NCI-H524 (cell line): ENCODE data around the gene NPTX1.

Source experiments
- DNase-seq, 2 experiments: peaks; one replicate each; lab custom pipeline; 2025; lab: John Stamatoyannopoulos, UW

NPTX1 gene

DNA sequence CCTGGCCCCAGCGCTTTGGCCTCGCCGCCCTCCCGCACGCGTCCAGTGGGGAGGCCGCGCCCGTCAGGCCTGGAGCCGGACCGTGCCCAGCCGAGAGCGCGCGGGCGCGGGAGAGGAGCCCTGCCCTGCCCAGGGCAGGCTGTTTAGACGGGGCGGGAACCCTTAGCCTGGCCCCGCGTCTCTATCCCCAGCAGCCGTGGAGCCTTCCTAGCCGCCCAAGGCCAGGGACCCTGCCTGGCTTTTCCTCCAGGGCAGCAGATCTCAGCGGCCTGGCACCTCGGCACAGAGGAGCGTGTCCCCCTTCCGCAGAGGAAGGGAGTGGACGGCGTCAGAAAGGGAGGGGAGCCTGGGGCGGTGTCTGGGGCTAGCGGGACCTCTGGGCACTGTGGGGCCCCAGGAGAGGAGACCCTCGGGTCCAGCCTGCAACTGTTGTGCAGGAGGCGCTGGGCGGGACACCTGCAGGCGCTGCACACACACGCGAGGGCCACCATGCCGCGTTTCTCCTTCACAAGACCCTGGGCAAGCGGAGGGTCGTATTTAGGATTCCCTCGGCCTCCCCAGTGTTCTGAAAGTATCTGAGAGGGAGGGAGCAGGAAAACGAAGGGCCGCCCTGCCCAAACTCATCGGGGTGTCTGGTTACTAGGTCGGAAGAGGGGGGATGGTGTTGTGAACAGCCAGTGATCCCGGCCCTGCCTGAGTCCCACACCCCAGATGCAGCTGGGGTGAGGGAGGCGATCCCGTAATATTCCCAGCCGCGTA lies 2.3 kb upstream of the NPTX1 start:
- peak in 1 of 2 experiments; percentile 25 for DNase-seq

DNA sequence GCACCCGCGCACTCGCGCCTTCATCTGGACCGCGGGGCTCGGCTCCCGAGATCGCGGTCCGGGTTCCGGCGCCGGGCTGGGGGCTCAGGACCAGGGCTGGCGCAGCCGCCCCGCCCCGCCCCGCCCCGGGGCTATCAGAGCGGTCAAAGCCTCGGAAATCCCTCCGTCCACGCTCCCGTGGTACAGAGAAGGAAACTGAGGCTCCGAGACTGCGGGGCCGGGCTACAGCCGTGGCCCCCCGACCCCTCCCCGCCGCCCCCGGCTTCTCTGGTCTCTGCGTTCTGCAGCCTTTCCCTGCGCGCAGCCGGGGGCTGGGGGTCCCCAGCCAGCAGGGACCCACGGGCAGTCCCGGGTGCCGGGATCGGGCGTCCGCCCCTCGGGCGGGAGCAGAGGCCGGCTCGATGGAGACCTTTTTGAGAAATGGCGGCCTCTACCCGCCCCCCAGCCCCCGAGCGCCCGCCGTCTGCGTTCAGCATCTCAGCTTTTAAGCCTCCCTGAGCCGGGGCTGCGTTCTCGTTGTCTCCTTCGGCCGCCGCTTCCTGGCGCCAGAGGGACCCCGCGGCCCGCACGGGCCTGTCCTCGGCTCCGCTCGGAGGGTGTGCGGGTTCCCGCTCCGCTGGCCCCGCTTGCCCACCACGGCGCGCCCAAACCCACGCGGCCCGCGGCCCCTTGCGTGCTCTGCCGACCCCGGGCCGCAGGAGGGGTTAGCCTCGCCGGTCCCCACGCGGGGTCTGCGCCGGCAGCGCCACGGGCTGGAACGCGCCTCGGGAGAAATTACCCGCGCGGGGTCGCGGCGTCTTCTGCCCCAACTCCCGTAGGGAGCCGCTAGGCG lies 1.5 kb upstream of the NPTX1 start:
- DNase-seq = peak; percentile 77 to 90

DNA sequence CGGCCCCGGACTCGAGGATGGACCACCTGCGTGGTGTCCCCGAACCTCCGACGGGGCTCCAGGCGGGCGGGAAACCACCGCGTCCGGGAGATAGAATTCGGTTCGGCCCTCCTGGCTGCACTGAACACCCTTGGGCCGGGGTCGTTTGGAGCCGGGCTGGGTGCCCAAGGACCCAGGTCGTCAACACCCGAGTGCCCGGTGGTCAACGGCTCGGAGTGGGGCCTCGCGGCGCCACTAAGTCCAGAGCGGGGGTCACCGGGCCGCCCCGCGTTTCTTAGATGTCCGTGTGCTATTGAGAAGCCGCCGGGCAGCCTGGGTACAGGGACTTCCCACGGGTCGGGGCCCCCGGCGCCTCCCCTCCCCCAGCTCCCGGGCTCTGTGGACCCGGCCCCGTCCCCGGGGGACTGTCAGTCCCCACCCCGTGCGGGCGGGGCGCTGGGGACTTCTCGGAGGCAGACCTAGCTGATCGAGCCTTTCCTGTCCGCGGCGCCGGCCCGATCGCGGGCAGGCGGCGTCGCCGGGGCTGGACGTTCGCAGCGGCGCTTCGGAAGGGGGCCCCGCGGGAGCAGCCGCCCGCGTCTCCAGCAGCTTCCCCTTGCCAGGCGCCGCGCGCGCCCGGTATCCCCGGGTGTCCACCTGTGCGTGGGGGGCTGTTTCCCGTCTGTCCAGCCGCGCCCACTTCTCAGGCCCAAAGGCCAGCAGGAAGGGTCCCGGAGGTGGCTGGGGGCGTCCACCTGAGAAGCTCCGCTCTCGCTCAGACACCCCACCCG lies 655 bp upstream of the NPTX1 start:
- peak in 1 of 2 experiments; percentile 65 for DNase-seq

DNA sequence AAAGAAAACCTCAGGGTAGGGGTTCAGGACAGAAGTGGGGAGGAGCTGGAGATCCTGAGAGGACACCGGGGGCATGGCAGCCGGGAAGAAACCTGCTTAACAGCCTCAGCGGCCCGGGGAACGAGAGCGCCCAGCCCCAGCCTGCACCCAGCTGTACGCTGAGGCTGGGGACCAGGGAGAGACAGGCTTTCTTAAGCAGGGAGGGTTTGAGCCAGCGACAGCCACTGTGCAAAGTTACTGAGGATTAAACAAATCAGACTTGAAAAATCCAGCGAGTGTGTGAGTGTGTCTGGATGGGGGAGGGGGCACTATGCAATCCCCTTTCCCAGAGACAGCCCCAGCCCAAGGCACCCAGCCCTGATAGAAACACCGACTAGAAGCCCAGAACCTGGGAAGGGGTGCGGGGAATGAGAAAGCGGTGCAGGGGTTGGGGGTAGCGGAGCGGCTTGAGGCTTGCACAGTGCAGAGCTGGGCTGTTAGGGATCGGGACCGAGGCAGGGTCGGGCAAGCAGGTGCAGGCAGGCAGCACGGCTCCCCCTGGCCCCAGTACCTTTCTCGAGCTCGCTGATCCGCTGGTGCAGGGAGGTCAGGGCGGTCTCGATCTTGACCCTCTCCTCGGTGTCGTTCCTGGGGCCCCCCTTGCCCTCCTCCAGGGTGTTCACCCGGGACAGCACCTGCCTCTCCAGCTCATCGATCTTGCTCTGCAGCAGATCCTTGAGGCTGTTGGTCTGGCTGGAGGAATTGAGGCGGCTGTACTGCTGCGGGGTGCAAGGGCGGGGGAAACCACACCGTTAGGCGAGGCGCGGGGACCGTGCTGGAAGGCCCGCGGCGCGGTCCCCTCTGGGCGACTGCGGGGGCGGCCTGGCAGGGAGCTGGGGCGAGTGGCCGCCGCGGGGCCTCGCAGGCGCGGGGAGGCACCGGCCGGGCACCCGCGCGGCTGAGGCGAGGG lies 1.2 kb downstream of the NPTX1 start:
- peak; percentile 76 to 83 for DNase-seq

DNA sequence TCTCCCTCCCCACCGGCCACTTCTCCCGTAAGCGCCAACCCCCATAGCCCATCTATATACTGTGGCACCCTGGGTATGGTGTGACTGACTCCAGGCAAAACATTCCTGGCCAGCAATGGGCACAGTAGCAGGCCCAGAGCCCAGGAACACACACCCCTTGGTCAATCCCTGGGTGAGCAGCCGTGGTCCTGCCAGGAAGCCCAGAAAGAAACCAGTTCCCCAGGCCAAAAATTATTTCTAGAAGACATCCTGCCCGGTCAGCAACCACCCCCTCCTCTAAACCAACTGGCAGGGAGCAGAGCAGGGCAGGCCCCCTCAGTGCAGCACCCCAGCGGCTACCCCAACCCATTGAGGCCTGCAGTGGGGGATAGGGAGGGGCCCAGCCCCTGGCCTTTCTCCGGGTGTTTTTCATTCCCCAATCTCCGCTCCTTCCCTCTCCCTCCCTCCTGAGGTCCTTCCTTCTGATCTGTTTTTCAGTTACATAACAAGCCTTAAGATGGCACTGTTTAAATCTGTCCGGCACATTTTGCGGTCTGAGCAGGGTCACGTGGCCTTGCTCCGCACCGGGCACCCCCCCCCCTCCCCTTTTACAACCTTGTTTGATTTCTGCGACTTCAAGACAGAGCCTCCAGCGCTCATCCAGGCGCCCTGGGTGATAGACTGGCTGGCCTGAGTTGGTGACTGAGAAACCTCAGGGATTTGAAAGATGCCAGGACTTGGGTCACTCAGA lies 2.0 kb downstream of the NPTX1 start:
- peak; percentile 83 to 84 for DNase-seq

DNA sequence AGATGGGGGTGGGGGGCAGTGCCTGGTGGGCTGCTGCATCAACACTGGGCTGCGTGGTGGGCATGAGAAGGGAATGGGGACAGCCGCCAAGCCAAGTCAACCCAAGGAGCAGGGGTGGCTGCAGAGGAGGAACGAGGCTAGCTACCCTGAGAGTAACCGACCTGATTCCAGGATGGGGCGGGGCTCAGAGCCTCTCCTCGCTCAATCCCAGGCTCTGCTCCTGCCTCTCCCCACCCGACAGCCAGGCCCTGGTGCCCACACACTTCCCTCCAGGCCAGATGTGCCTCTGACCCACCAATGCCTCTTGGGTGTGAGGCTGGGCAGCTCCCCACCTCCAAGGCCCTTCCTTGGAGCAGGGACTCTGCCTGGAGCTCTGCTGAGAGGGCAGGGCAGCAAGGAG lies 2.7 kb downstream of the NPTX1 start:
- DNase-seq = no peak

DNA sequence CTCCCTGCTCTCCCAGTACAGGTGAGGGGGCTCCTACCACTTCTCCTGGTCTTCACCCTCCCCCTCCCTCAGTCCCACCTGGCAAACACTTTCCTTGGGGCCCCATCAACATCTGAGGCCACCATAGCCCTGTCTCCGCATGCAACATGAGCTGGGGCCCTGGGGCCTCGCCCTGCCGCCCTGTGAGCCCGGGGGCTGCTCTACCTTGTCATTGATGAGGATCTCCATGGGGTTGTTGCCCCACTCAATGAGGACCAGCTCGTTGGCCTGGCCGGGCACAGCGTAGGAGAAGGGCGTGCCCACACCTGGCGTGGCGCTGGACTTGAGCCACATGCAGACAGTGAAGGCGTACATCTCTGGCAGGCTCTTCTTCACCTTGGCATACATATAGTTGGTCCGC lies 3.4 kb downstream of the NPTX1 start:
- DNase-seq = no peak

DNA sequence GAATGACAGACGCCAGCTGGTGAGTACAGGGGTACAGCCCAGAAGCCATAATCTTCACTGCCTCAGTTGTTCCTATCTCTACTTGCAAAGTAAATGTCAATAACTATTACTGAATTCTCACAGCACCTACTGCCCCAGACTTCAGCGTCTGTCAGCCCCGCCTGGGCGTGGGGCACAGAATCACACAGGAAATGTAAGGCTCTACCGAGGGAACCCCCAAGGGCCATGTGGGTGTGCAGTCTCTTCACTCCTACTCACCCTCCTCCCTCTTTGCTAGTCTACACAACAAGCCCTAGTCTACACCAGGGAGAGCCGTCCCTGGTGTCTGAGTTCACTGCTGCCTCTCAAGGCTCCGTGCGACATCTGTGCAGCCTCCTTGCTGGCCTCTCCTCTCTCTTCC lies 4.5 kb downstream of the NPTX1 start:
- DNase-seq = no peak

DNA sequence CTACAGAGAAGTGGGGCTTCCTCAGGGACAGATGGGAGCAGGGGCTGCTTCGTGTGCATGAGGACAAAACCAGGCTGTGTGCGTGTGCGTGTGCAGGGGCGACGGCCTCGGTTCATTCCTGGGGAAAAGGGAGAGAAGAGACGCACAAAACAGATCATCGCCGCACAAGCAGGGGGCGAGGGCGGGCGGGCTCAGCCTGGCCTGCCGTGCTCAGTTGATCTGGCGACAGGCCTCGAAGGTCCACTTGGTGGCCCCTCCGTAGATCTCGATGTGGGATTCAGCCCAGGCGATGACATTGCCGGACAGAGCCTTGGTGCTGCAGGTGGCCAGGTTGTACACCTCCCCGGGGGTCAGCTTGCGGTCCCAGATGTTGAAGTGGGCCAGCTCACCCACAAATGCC lies 5.8 kb downstream of the NPTX1 start:
- no peak for DNase-seq

DNA sequence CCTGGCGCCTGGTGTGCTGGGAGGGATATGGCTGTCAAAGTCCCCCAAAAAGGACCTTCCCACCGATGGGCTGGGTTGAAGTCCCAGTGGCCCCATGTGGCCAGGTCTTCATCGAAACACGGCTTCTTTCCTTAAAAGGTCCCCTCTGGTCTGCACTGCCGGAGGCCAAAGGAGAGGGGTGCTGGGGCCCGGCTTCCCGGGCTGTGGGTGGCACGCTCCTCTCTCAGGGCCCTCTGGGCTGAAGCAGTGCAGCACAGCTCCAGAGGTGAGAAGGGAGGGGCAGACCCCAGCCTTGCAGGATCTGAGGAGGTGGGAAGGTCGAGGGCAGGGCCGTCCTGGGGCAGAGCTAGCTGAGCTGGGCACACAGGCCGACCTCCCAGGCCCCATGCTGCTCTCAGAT lies 6.7 kb downstream of the NPTX1 start:
- no peak for DNase-seq

DNA sequence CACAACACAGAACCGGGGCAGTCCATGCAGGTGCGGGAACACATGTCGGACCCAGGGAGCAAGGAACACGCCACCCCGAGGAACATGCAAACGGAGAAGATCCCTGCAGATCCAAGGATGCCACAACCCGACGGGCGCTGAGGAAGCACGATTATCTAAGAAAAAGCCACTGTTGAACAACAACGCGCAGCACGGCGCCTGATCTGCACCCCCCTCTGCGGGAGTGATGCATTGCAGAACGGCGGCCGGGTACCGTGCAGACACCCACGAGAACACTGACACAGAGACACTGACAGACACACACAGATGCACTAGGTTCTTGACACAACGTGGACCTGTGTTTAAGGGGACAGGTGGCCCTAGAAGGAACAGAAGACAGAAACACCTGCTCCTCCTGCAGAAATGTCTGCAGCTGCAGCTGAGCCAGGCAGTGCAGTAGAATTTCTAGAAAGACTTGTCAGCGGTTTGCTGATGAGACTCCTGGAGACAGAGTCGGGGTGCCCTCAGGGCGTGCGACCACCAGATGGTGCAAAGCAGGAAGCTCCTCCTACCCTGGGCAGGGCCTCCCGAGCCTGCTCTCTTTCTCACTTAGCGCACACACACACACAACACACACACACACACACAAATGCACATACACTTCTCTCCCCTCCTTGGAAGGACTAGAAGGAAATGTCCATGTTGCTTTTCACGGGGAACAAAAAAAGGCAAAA lies 7.5 kb downstream of the NPTX1 start:
- peak in 1 of 2 experiments; percentile 61 for DNase-seq

DNA sequence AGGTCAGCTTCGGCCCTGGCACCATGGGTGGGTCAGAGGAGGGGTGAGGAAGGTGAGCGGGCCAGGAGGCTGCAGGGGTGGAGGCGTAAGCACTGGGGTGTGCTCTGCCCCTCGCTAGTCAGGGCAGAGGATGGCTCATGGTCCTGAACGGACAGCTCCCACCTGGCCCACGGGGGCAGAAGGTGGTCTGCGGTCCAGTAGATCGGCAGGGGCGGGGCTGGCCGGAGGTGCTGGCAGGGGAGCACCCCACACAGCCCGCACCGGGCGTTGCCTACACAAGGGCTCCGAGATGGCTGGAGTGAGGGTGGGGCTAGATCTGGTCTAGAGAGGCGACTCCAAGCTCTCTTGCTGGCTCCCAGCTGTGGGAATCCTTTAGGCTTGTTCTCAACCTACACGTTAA lies 8.2 kb downstream of the NPTX1 start:
- no peak for DNase-seq

DNA sequence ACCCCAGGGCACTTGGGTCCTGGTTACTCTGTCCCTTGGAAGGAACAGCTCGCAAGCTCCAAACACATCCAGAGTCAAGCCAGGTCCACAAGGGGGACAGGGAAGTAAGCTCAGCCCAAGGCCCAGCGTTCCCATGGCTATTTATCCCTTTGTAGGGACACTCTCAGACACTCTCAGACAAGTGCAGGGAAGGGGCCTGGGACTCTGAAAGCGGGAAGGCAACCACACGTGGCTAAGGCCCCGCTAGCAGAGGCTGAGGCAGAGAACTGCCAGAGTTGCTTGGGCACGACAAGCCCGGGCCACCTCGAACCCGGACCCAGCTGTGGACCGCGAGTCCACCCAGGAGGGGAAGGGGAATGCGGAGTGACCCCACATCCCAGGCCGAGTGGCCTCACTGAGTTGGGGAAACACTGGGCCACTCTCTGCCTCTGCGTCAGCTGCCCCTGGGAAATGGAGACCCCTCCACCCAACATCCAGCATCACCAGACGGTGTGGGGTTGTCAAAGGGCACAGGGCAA lies 10.2 kb downstream of the NPTX1 start:
- no peak for DNase-seq

DNA sequence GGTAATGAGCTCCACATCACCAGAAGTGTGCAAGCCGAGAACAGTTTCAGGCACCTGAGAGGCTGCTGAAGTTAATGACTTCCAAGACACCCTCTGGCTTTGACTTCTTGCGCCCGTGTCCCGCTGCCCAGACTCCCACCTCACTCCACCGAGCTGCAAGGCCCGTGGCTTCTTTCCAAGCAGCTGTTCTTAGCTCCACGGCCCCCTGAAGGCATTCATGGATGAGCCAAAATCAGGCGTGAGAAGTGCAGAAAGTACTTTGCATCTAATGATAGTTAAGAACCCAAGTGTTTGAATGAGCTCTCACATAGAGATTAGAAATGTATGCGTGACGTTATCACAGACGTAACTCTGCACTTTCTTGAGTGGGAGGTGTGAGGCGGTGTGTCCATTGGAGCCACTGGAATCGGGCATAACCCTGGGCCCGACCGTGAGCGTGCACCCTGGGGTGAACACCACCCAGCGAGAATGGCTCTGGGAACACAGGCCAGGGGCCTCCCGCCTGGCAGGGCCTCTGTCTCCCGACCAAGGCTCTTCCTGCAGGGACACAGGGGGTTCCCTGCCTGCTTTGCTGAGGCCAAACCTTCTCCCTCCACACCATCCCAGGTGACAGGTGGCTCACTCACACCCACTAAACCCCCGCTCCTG lies 11.0 kb downstream of the NPTX1 start:
- DNase-seq = no peak

DNA sequence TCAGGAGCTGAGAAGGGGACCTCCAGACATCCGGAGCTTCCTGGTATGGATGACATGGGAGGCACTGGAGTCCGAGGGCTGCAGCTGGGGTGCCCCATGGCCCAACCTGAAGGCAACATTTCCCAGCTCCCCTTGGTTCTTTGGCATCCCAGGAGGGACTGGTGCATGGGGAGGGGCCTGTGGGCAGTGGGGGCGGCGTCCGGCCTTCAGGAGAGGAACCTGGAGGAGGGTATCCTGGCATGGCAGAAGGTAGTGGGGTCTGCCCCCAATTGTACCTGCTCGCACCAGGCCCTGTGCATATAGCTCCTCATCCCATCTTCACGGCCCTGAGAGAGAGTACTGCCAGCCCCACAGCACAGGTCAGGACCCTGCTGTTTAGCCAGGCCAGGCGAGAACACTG lies 11.9 kb downstream of the NPTX1 start:
- no peak for DNase-seq

DNA sequence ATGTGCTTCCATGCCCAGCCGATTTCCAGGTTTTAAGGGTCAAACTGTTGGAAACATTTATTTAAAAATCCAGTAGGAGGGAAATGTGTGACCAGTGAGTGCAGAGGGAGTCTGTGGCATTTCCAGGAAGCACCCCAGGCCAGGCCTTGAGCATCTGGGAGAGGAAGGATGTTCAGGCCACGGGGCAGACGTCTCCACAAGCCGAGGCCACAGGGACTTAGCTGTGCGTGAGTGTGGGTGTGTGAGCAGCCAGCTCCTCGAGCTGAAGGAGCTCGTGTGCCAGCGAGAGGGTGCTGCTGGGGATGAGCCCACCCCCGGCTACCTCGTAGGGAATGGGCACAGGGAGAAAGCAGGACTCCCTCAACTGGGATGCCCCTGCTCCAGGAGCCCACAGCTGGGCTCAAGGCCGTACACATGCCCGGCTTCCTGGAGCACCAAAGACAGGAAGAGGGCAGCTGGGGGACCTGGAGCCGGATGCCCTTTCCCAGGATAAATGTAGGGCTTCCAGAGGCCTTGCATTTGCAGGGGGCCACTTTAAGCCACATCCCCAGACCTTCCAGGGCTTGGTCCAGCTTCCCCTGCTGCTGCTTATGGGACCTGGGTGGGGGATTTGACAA lies 12.5 kb downstream of the NPTX1 start:
- DNase-seq = no peak

DNA sequence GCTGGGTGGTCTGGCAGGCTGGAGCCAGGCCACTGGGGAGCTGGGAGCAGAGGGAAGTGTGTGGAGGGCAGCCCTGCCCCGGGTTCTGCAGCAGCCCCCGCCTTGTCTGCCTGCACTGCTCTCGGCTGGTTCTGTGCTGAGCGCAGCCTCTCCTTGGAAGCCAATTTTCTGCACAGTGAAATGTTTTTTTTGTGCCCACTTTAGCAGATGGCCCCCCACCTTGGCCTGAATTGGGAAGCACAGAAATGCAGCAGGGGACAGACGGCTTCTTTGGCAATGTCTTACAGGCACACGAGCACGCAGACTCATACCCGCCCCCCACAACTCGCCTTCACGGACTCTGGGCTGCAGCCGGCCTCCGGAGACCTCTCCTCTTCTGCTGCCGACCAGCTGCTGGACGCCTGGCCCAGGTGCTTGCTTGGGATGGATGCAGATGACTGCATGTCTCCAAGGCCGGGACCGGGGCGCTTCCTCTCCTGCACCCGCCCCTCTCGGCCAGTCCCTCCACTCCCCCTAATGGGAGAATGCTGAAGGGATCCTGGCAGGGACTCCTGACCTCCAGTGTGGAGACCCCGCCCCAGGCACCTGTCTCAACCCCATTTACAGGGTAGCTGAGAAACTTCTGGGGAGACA lies 14.8 kb downstream of the NPTX1 start:
- DNase-seq = no peak

DNA sequence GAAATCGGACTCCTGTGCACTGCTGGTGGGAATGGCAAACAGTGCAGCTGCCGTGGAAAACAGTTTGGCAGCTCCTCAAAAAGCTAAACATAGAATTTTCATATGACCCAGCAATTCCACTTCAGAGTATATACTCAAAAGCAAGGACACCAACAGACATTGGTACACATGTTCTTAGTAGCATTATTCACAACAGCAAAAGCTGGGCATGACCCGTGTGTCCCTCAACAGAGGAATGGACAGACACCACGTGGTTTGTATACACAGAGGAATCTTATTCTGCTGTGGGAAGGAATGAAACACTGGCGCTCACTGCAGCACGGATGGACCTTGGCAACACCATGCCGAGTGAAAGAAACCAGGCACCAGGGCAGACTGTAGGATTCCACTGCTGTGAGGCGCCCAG lies 16.0 kb downstream of the NPTX1 start:
- DNase-seq = no peak
